H1 (cell line): ENCODE data around the gene OR1I1. TPM values are rescaled to one million over a fixed set of nuclear protein-coding genes. Genes with fewer than 3 reads are reported as not detected.

Experiments used
- ASH2L ChIP-seq: fragments of 200-600, 300-600 bp; sonication (generic); IDR thresholded peaks from one replicate; pipeline ENCODE4 v1.7.1; 2017; ENCODE audit warnings: low read length
- FOSL1 ChIP-seq: IDR thresholded peaks from 2 replicates; pipeline ENCODE4 v1.6.1; 2011; ENCODE audit warnings: mild to moderate bottlenecking, low read depth, low read length, moderate library complexity; ENCODE audit not compliant: insufficient read depth
- PHF8 ChIP-seq: fragments of 200-600 bp; sonication (generic); conservative IDR thresholded peaks from 2 replicates; pipeline ENCODE4 v1.7.1; 2012; ENCODE audit warnings: low read depth, mild to moderate bottlenecking, inconsistent platforms, low read length, moderate library complexity
- RAD21 ChIP-seq, 2 experiments: IDR thresholded peaks in 1 of 2; conservative IDR thresholded peaks in 1 of 2; 2 replicates each; pipeline ENCODE4 v1.6.1; 2011; ENCODE audit warnings: low read depth in 2 of 2, low read length in 2 of 2, improper control_type of control experiment in 1 of 2, inconsistent platforms in 1 of 2, mild to moderate bottlenecking in 1 of 2, moderate library complexity in 1 of 2
- SIN3A ChIP-seq, 2 experiments: IDR thresholded peaks in 1 of 2; conservative IDR thresholded peaks in 1 of 2; 2 replicates each; pipeline ENCODE4 v1.6.1; 2011 to 2012; ENCODE audit warnings: low read length in 2 of 2, improper control_type of control experiment in 1 of 2, low read depth in 1 of 2, mild to moderate bottlenecking in 1 of 2
- SP1 ChIP-seq: IDR thresholded peaks from 2 replicates; pipeline ENCODE4 v1.6.1; 2011; ENCODE audit warnings: low read depth, low read length
- SP2 ChIP-seq: IDR thresholded peaks from 2 replicates; pipeline ENCODE4 v1.6.1; 2012; ENCODE audit warnings: mild to moderate bottlenecking, low read length, inconsistent platforms
- polyA plus RNA-seq, 7 experiments: library from polyadenylated mRNA; depleted of rRNA in 3 of 7; stranded (reverse) in 5 of 7; unstranded in 2 of 7; fragments of >200 nt in 5 of 7; fragments of 200-250 nt in 2 of 7; gene quantifications; 1 replicate in 5 of 7; 2 replicates in 1 of 7; 4 replicates in 1 of 7; pipeline versions ENCODE4 v1.2.1 to v1.2.3, GENCODE V29; 2011 to 2013; ENCODE audit warnings: missing spikeins in 2 of 7, mixed read lengths in 2 of 7
- total RNA-seq: library from RNA; stranded (reverse); fragmentation: NEBNext Ultra II Directional; extraction: Animal tissue kit (Norgen Biotek cat#: 25700); gene quantifications from 2 replicates; pipeline ENCODE4 v1.2.1, GENCODE V29; 2021
- TF ChIP-seq, protein P1 (sequence below): IDR thresholded peaks from 2 replicates; pipeline ENCODE4 v1.6.1; 2012; ENCODE audit warnings: inconsistent platforms

The OR1I1 gene
- total and polyA plus RNA-seq, 2 of the 8 experiments (the other 6 are each of a cell fraction or from before 2014, with no cell fraction given) = not detected

DNA sequence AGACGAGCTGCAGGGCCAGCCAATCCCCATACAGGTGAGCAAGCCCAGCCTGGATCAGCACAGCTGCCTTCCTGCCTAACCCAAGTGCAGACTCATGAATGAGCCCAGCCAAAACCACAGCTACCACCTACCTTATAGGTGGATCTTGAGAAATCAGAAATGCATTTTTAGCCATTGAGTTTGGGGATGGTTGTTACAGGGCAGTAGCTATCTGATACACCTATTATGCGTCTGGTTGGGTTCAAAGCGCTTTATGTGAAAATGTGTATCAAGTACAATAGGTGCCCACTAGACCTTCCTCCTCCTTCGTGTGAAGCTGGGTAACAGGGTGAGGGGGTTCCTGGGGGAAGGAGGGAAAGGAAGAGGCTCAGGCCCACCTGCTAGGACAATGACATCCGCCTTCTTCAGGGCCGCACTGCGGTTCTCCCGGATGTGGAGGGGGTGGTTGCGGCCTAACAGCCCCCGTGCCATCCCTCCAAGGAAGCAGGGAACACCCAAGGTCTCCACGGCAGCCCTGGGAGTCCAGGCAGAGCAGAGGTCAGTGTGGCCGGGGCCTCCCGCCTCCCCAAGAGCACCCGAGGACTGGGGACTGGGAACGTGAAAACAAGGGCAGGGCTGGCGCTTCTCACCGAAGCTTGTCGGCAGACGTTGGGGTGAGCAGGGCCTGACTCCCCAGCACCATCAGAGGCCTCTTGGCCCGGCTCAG, 36.9 kb downstream of the OR1I1 start (continued):
- TF ChIP-seq RAD21 (IDR thresholded peaks at IDR 0.05 in 1 of 2, conservative IDR thresholded peaks at IDR 0.05 in 1 of 2; ENCODE audit: low read depth in 2 of 2, low read length in 2 of 2) (no peak), PHF8 (no peak), FOSL1 (no peak), SP1 (no peak), SIN3A (conservative IDR thresholded peaks at IDR 0.05 in 1 of 2, IDR thresholded peaks at IDR 0.05 in 1 of 2; ENCODE audit: low read depth in 1 of 2, low read length in 2 of 2) (no peak), ASH2L (no peak), SP2 (no peak)
- TF ChIP-seq, protein P1, sequence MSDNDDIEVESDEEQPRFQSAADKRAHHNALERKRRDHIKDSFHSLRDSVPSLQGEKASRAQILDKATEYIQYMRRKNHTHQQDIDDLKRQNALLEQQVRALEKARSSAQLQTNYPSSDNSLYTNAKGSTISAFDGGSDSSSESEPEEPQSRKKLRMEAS = no peak
